Cerebellar nuclear complex (tissue), 1 donor: ENCODE data around the gene MRPL28.
A peak's percentile ranks its signal among the peaks of the same experiment; 100 is the strongest.
"Not testable (repeated sequence)": the region's sequence is repeated elsewhere in the genome, so short reads cannot be mapped to it uniquely, and the experiment has no call there.

Experiments
- DNase-seq, 2 experiments: peaks; one replicate each; lab custom pipeline; 2025; lab: John Stamatoyannopoulos, UW

MRPL28 gene

GRCh38 chr16:370443-370842, at the start of gene MRPL28:
Gene MRPL28, minus strand, starts transcription at chr16:370538. Its CDS starts 320 bp downstream, at chr16:370218.
- DNase-seq = peak; percentile 68 to 71

GRCh38 chr16:415170-415498, 44.8 kb upstream of the MRPL28 start:
- DNase-seq = not testable (repeated sequence)

- no peak for DNase-seq
These were observed 44.2 kb upstream of the MRPL28 start for GRCh38 chr16:414395-415169.

- no peak for DNase-seq
These were observed 41.4 kb upstream of the MRPL28 start for GRCh38 chr16:411576-412265.

GRCh38 chr16:410516-411178, 40.3 kb upstream of the MRPL28 start:
- no peak for DNase-seq

- DNase-seq = no peak
These were observed 36.9 kb upstream of the MRPL28 start for GRCh38 chr16:407253-407652.

GRCh38 chr16:405548-406506, 35.5 kb upstream of the MRPL28 start:
- no peak for DNase-seq

GRCh38 chr16:404971-405486, 34.7 kb upstream of the MRPL28 start:
- no peak for DNase-seq

GRCh38 chr16:401468-402348, 31.4 kb upstream of the MRPL28 start, which contains the start of gene DECR2:
Gene DECR2, plus strand, starts transcription at chr16:401885. Its CDS starts 79 bp downstream, at chr16:401964.
- DNase-seq = peak in 1 of 2 experiments; percentile 50

GRCh38 chr16:400061-400591, 29.8 kb upstream of the MRPL28 start:
- no peak for DNase-seq

- no peak for DNase-seq
These were observed 29.1 kb upstream of the MRPL28 start for GRCh38 chr16:399340-400019.

- no peak for DNase-seq
These were observed 28.4 kb upstream of the MRPL28 start for GRCh38 chr16:398561-399339.

GRCh38 chr16:397736-398332, 27.5 kb upstream of the MRPL28 start:
- no peak for DNase-seq

- no peak for DNase-seq
These were observed 26.9 kb upstream of the MRPL28 start, which contains the start of gene NME4 for GRCh38 chr16:397135-397661. Gene NME4, plus strand, starts transcription at chr16:397199. Its CDS starts 24 bp downstream, at chr16:397223.

GRCh38 chr16:396605-397004, 26.3 kb upstream of the MRPL28 start:
- DNase-seq = no peak

- DNase-seq = no peak
These were observed 25.9 kb upstream of the MRPL28 start for GRCh38 chr16:396199-396598.

- DNase-seq = no peak
These were observed 22.2 kb upstream of the MRPL28 start for GRCh38 chr16:392450-393030.
